ENCODE data around the gene GJD3. TPM values are rescaled to one million over a fixed set of nuclear protein-coding genes. Genes with fewer than 3 reads are reported as not detected.

Gene GJD3
- total and polyA plus RNA-seq, 2 of the 4 experiments (the other 2 are of a cell fraction) = 0.10 TPM; not detected in 1

DNA sequence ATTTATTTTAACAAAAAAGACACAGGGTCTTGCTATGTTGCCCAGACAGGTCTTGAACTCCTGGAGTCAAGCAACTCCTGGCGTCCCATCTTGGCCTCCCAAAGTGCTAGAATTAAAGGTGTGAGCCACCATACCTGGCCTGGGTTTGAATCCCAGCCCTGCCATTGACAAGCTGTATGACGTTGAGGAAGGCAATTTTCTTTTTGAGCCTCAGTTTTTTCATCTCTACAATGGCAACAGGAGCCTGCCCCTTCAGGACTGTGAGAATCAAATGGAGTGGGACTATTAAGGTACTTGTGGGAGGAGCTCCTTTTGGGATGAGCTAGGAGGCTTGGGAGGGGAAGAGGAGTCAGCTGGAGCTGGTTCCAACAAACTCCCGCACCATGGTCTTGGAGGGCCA lies 49.3 kb downstream of the GJD3 start (continued):
- TF ChIP-seq BHLHE40 (IDR thresholded peaks at IDR 0.05; ENCODE audit: low read depth, low read length) (no peak), MXI1 (IDR thresholded peaks at IDR 0.05; ENCODE audit: borderline replicate concordance, low read depth, low read length) (no peak), CHD1 (IDR thresholded peaks at IDR 0.05; ENCODE audit: low read depth, low read length) (no peak), SMC3 (IDR thresholded peaks at IDR 0.05; ENCODE audit: low read depth, low read length) (no peak), FOS (IDR thresholded peaks at IDR 0.05; ENCODE audit: low read depth, low read length) (no peak), POLR2A (IDR thresholded peaks at IDR 0.05; ENCODE audit: low read depth, low read length) (no peak), RFX5 (IDR thresholded peaks at IDR 0.05; ENCODE audit: low read depth, low read length) (no peak)

DNA sequence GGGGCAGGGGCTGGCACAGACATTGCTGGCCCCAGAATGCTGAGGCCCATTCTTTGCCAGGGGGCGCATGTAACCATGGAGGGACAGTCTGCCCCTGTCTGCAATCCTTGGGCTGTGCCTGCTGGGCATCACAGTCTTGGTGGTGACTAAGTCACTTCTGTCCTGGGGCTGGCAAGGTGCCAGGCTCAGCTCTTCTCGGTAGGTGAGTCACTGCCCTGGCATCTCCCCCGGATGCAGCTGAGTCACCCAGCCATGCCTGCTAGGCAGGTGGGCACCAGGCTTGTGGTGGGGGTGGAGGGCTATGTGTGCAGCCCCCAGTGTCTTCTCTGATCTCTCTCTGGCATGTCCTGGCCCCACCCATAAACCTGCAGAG lies 50.0 kb downstream of the GJD3 start:
- Histone ChIP-seq H3K4me3 (ENCODE audit: insufficient read depth, low read depth, low read length) (no peak overlapping the region), H3K9ac (ENCODE audit: low read depth, low read length) (no peak overlapping the region), H3K79me1 (ENCODE audit: low read depth in 1 of 2, low read length in 2 of 2) (peaks cover 7 to 51% of the 10 kb centered on the region in 2 experiments; a peak in 3 of 4 replicates), H3K4ac (ENCODE audit: low read depth, low read length) (peak overlapping the region; percentile 88), H3K9me3 (ENCODE audit: control insufficient read depth, insufficient read depth, low read length) (no peaks in the 10 kb centered on the region), H3K4me1 (ENCODE audit: control insufficient read depth, insufficient read depth, low read length) (peaks cover 59% of the 10 kb centered on the region), H3K9me1 (ENCODE audit: insufficient read depth, low read length) (peaks cover 45% of the 10 kb centered on the region), H2BK20ac (ENCODE audit: low read depth, low read length) (peak overlapping the region; percentile 76; the same call in 1 of the 2 replicates), H2BK15ac (ENCODE audit: low read depth, low read length) (peak overlapping the region; percentile 38; the same call in 2 of the 3 replicates), H3K56ac (ENCODE audit: extremely low read depth, insufficient read depth, low read length) (no peak overlapping the region), H3K27ac (ENCODE audit: insufficient read depth, low read length) (no peak overlapping the region; the same call in 1 of the 2 replicates), H2AFZ (replicated peaks; ENCODE audit: low read length, poor library complexity) (peak overlapping the region; percentile 56), H2AK5ac (ENCODE audit: low read depth, low read length) (peak overlapping the region; percentile 94), H3K23ac (ENCODE audit: low read depth, low read length) (no peak overlapping the region), H3K18ac (ENCODE audit: low read depth, low read length) (peak overlapping the region; percentile 59; the same call in 1 of the 2 replicates), H3K27me3 (ENCODE audit: control insufficient read depth, insufficient read depth, low read length) (no peaks in the 10 kb centered on the region), H3K14ac (replicated peaks; ENCODE audit: low read depth, low read length) (peak overlapping the region; percentile 63), H2AK9ac (replicated peaks; ENCODE audit: low read depth, low read length, poor library complexity) (peak overlapping the region; percentile 49), H4K8ac (ENCODE audit: low read depth in 2 of 2, low read length in 2 of 2) (peak overlapping the region in 1 of 2 experiments; percentile 48; a peak in 1 of 4 replicates), H2BK5ac (ENCODE audit: low read depth, low read length, poor library complexity, severe bottlenecking) (peak overlapping the region; percentile 78), H3K36me3 (ENCODE audit: control insufficient read depth, insufficient read depth, low read length) (no peaks in the 10 kb centered on the region), H2BK120ac (ENCODE audit: low read depth, low read length) (peak overlapping the region; percentile 70; the same call in 1 of the 2 replicates), H4K5ac (ENCODE audit: low read depth, low read length) (no peak overlapping the region), H3K4me2 (ENCODE audit: low read depth, low read length) (peak overlapping the region; percentile 45; the same call in 1 of the 2 replicates), H4K91ac (ENCODE audit: insufficient read depth, low read depth, low read length) (peak overlapping the region; percentile 72; the same call in 1 of the 2 replicates), H4K20me1 (ENCODE audit: insufficient read depth, low read length) (0 out of 2 replicates have a peak, but pooled peaks cover 12% of the 10 kb centered on the region)
- intact Hi-C loops (cut with micrococcal nuclease) (no loop called here), dilution Hi-C loops (cut with HindIII; ENCODE audit: low sequenced_read_pairs, unreplicated experiment) (no loop called here), in situ Hi-C loops (cut with MboI; ENCODE audit: low sequenced_read_pairs) (no loop called here)
- ATAC-seq (ENCODE audit: low read depth) (no peak), DNase-seq (peak; percentile 91)
- CTCF ChIA-PET = interaction anchor here (0.9 kb wide), 1 partner anchor 218 kb away, joined by 3 read pairs; no protein-coding TSS in a partner anchor
- BruUV-seq (replicated peaks) = no TSS peak
- no CpG with 5 or more reads among the region's 3 CpGs for WGBS, 2 experiments (ENCODE audit: extremely low coverage in 2 of 2, insufficient read length in 1 of 2)
- POLR2A ChIA-PET (ENCODE audit: unreplicated experiment) = no interaction called here
- TF ChIP-seq POLR2A (IDR thresholded peaks at IDR 0.05; ENCODE audit: low read depth, low read length) = no peak
- TF ChIP-seq MAFK (IDR thresholded peaks at IDR 0.05; ENCODE audit: low read depth, low read length) = 0 out of 2 replicates have a peak, but pooled peaks have one; percentile 27
- TF ChIP-seq RCOR1 (IDR thresholded peaks at IDR 0.05; ENCODE audit: insufficient replicate concordance, low read length) = peak; percentile 38
- TF ChIP-seq CEBPB (IDR thresholded peaks at IDR 0.05; ENCODE audit: low read depth, low read length) = 0 out of 2 replicates have a peak, but pooled peaks have one; percentile 26
- TF ChIP-seq NFE2L2 (IDR thresholded peaks at IDR 0.05; ENCODE audit: low read depth, low read length) = peak; percentile 59; the same call in 1 of the 2 replicates
- TF ChIP-seq, protein P1, sequence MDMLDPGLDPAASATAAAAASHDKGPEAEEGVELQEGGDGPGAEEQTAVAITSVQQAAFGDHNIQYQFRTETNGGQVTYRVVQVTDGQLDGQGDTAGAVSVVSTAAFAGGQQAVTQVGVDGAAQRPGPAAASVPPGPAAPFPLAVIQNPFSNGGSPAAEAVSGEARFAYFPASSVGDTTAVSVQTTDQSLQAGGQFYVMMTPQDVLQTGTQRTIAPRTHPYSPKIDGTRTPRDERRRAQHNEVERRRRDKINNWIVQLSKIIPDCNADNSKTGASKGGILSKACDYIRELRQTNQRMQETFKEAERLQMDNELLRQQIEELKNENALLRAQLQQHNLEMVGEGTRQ (IDR thresholded peaks at IDR 0.05; ENCODE audit: low read depth, low read length) = no peak
- no peak for TF ChIP-seq CHD1 (IDR thresholded peaks at IDR 0.05; ENCODE audit: low read depth, low read length)
- TF ChIP-seq SMC3 (IDR thresholded peaks at IDR 0.05; ENCODE audit: low read depth, low read length) = peak; percentile 11; the same call in 1 of the 2 replicates
- no peak for TF ChIP-seq RFX5 (IDR thresholded peaks at IDR 0.05; ENCODE audit: low read depth, low read length)
- 0 out of 2 replicates have a peak, but pooled peaks have one; percentile 35 for TF ChIP-seq MXI1 (IDR thresholded peaks at IDR 0.05; ENCODE audit: borderline replicate concordance, low read depth, low read length)
- TF ChIP-seq, protein P2, sequence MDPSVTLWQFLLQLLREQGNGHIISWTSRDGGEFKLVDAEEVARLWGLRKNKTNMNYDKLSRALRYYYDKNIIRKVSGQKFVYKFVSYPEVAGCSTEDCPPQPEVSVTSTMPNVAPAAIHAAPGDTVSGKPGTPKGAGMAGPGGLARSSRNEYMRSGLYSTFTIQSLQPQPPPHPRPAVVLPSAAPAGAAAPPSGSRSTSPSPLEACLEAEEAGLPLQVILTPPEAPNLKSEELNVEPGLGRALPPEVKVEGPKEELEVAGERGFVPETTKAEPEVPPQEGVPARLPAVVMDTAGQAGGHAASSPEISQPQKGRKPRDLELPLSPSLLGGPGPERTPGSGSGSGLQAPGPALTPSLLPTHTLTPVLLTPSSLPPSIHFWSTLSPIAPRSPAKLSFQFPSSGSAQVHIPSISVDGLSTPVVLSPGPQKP (IDR thresholded peaks at IDR 0.05; ENCODE audit: borderline replicate concordance, low read depth, low read length) = no peak
